Measurements from ENCODE around the gene VAC14.

DNA sequence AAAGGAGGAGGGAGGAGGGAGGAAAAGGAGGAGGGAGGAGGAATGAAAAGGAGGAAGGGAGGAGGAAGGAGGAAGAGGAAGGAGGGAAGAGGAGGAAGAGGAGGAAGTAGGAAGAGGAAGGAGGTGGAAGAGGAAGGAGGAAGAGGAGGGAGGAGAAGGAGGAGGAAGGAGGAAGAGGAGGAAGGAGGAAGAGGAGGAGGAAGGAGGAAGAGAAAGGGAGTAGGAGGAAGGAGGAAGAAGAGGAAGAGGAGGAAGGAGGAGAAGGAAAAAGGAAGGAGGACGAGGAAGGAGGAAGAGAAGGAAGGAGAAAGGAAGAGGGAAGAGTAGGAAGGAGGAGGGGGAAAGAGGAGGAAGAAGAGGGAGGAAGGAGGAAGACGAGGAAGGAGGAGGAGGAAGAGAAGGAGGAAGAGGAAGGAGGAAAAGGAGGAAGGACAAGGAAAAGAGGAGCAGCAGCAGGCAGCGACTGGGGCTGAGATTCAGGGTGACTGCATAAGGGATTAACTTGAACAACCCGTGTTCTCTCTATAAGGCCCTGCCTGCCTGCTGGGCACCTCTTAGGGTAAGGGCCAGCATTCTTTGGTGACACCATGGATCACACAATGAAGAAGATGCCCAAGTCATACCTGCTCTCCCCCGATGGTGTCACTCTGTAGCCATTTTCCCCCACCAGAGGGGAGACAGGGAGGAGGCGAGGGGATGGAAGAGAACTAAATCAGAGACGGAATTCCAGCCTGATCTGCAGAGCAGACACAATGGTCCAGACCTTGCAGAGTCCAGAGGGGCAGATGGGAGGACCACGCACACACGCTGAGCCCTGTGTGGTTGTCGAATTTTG is 156.0 kb downstream of the VAC14 start:
- TF ChIP-seq, protein P1, sequence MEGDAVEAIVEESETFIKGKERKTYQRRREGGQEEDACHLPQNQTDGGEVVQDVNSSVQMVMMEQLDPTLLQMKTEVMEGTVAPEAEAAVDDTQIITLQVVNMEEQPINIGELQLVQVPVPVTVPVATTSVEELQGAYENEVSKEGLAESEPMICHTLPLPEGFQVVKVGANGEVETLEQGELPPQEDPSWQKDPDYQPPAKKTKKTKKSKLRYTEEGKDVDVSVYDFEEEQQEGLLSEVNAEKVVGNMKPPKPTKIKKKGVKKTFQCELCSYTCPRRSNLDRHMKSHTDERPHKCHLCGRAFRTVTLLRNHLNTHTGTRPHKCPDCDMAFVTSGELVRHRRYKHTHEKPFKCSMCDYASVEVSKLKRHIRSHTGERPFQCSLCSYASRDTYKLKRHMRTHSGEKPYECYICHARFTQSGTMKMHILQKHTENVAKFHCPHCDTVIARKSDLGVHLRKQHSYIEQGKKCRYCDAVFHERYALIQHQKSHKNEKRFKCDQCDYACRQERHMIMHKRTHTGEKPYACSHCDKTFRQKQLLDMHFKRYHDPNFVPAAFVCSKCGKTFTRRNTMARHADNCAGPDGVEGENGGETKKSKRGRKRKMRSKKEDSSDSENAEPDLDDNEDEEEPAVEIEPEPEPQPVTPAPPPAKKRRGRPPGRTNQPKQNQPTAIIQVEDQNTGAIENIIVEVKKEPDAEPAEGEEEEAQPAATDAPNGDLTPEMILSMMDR (IDR thresholded peaks at IDR 0.05): no peak
- TF ChIP-seq EP300 (IDR thresholded peaks at IDR 0.05): no peak
- no peak for TF ChIP-seq POLR2A (IDR thresholded peaks at IDR 0.05; ENCODE audit: low read depth)

Data from esophagus muscularis mucosa (tissue), 4 donors.